GM13977 (cell line): Measurements from ENCODE around the gene G6PC3.
A peak's percentile ranks its signal among the peaks of the same experiment; 100 is the strongest.

ENCODE experiments used
- DNase-seq: peaks from one replicate; pipeline ENCODE4 v3.0.0; 2012; ENCODE audit warnings: low spot score
- CTCF ChIP-seq: IDR thresholded peaks from 2 replicates; pipeline ENCODE4 v1.5.1; 2012; ENCODE audit warnings: mild to moderate bottlenecking, control low read depth; ENCODE audit not compliant: insufficient read depth; ENCODE audit errors: extremely low read depth, missing control alignments
- in situ Hi-C: fragments of 300-500 bp; cut with MboI; formaldehyde crosslinking; loops from one replicate; pipeline ENCODE4 v1.12.0; 2022; ENCODE audit warnings: low sequenced_read_pairs, low pct_unique_long_range_greater_than_20kb, mixed read lengths, inconsistent platforms; ENCODE audit not compliant: unreplicated experiment

G6PC3 gene

GRCh38 chr17:44112284-44113280, 42.0 kb downstream of the G6PC3 start:
- in situ Hi-C loops: no loop called here
- TF ChIP-seq CTCF: no peak

GRCh38 chr17:44113382-44113781, 42.8 kb downstream of the G6PC3 start:
- no peak for DNase-seq
- no peak for TF ChIP-seq CTCF
- in situ Hi-C loops: no loop called here

More at GRCh38 chr17:44112284-44113280, 42.0 kb downstream of the G6PC3 start:
- DNase-seq: no peak

- DNase-seq: no peak
- in situ Hi-C loops: no loop called here
These were observed 43.6 kb downstream of the G6PC3 start for GRCh38 chr17:44113868-44114840.

GRCh38 chr17:44115585-44116415, 45.3 kb downstream of the G6PC3 start:
- no peak for DNase-seq
- in situ Hi-C loops: no loop called here
- peak; percentile 64 for TF ChIP-seq CTCF

More at GRCh38 chr17:44113868-44114840, 43.6 kb downstream of the G6PC3 start:
- TF ChIP-seq CTCF: no peak

GRCh38 chr17:44117351-44117750, 46.8 kb downstream of the G6PC3 start:
- no peak for DNase-seq
- no peak for TF ChIP-seq CTCF
- in situ Hi-C loops: no loop called here
